NCI-H69 (cell line): Measurements from ENCODE around the gene TRIB2.

Experiments
- DNase-seq: peaks from one replicate; lab custom pipeline; 2025; lab: John Stamatoyannopoulos, UW

TRIB2 gene

DNA sequence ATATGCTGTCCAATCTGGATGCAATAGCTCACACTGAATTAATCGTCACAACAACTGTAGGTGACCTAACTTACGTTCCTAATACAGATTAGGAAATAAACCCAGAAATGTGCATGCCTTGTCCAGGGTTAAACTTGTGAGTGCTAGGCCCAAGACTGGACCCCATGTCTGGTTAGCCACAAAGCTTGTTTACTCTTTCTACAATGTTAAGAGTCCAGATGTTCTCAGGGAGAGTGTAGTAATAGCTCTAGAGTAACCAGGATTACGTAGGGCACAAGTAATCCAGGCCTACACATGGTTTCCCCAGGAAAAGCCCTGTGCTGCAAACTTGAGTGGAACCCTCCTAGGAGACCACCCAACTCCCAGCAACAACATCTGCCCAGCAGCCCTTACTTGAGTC, 26.2 kb downstream of the TRIB2 start:
- no peak for DNase-seq

DNA sequence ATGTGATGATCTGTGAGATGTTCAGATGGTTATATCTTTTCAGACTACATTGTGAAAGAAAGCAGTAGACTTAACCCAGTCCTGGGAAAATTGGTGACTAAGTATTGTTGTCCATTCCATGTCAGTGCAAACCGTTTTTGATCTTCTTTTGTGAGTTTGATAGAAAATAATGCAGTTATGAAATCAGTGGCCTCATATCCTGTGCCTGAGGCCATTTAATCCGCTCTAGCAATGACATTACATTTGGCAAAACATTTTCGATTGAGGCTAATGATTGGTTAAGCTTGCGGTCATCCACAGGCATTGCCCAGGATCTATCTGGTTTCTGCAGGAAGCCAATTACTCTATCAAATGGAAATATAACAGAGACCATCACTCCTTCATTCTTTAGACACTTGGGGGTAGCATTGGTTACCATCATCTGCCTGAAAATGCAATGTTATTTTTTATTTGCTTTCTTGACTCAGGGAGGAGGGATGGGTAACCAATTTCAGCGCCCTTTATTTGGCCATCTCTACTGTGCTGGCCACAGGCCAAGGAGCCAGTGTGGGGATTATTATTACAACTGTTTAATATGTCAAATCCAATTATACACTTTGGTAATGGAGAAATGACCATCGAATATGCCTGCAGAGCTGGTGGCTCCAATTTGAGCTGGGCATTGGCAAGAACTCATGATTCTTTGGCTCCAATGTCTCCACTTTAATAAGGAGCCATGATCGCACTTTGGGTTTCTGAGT, 33.6 kb downstream of the TRIB2 start:
- DNase-seq, result no peak

DNA sequence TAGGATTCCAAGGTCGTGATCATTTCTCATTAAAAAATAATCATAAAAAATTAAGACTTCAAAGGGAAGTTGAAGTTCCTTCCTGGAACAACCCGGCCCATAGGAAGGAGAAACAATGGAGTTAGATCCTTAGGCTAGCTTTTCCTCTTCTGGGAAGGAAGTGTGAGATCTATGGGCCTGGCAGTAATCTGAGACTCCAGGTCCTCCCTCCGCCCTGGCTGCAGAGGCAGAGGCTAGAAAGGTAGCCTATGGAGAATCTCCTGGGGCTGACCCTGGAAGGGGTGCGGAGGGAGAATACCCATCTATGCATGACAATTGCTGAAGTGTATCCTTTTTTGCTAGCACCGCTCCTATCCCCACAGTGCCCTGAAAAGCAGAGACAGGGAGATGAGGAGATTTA, 37.9 kb downstream of the TRIB2 start:
- no peak for DNase-seq

DNA sequence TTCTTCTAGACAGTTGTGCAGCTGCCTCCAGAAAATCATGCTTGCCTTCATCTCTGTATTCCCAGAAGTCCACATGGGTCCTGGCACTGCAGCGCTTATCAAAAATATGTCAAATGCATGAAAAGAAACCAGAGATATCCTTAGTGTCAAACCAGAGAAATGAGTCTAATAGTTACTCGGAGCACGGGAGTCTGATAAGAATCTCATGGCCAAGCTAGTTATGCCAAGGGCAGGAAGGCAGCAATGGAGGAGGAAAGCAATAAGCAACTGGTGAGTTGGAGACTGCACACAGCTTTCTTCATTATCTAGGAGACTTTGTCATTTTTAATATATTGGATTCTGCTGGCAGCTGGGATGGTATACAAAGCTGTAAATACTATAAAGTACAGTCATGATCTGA, 38.6 kb downstream of the TRIB2 start:
- DNase-seq, result no peak

DNA sequence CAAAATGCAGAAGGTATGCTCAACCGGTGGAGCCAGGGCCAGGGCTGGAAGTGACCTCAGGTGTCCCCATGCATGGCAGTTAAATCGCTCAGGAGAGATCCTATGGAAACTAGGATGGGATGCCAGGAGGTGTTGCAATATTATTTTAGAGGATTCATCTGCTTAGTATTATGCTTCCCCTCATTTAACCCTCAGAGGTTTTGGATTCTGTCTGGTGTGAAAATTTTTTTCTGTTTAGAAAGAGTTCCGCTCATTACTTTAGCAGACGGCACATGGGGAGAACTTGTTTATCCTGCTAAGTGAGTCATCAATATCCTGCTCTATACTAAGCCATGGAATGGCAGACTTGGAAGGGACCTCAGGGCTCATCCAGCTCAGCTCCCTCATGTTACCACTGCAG, 42.5 kb downstream of the TRIB2 start:
- no peak for DNase-seq

DNA sequence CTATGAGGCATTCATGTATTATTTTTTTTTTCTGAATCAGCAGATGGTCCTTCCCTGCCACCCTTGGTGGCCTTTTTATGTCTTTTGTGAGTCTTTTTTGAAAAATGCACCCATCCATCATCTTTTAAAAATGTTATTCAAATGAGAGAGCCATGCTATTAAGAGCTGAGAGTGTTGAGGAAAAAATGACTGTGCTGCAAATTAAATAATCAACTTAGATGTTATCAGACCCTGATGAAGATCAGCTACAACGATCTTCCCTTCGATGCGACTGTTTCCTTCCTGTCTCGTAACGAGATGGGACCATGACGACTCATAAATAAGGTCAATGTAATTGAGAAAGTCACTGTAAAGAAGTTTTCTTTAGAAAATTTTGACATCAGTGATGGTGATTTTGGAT, 44.4 kb downstream of the TRIB2 start:
- no peak for DNase-seq

DNA sequence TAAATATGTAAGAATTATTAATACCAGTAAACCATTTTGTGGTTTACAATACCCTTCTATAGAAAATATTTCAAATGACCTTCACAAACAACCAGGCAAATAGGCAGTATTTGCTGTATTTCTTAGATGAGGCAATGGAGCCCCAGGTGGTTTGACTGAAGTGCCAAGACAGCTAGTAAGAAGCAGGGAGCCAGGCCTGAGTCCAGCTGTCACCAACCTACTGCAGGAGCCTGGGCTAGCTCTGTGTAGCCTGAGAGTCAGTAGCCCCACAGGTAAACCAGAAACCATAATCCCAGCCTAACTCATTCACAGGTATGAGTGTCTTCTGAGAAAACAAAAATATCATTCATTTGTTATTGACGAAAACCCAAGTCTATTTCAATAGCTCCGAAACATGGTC, 45.6 kb downstream of the TRIB2 start:
- no peak for DNase-seq

DNA sequence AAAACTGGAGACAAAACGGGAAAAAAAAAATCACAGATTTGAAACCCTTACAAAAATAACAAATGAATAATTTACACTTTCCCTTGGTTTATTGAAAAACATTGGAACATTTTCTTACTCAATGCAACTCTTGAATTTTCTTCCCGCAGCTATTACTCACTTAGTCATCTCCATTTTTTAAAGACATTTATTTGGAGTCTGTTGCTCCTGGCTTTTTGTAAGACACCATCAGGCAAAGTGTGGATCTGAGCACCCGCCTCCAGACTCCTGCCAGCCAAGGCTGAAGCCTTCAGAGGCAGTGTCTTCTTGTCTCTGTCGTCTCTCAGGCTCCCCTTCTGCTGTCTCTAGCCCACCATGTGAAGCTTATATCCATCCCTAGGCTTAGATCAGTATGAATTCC, 46.2 kb downstream of the TRIB2 start:
- DNase-seq, result no peak

DNA sequence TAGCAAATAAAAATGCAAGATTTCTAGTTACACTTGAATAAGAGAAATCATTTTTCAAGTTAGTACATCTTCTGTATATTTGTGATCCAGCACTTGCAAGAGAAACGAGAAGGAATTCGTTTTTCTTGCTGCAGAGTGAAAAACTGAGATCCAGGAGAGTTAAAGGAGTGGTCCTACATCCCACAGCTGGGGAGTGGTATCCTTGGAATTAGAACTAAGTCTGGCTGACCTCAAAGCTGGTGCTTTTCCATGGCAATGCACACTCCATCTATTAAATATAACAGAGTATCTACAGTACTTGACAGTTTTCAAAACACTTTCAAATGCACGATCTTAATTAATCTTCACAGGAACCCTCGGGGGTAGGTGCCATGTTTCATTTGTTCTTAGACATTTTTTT, 46.8 kb downstream of the TRIB2 start:
- DNase-seq, result no peak

DNA sequence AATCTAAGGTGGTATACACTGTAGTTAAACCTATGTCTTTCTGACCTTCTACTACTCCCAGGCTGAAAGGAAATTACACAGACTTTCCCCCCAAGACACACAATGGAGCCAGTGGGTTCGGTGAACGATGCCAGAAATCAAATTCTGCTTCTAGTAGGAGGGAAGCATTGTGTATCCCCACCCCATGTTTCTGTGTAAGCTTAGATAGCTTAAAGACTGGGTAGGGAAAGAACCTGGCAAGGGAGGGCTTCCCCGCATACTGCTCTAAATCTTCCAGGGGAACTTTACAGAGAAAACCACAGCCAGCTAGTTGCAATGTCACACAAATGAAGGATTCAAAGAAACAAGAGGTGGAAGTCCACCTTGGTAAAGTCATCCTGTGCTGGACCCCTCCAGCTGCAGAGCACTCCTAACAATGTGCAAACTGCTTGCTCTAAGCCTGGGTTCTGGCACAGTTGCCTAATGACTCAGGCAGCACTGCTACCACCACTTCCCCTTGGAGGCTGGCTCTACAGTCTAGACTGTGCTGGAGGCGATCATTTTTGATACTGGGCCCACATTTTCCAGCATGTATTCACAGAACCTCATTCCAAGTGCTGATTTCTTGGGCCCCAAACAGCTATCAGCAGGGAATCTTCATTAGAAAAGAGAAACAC, 47.5 kb downstream of the TRIB2 start:
- DNase-seq, result no peak

DNA sequence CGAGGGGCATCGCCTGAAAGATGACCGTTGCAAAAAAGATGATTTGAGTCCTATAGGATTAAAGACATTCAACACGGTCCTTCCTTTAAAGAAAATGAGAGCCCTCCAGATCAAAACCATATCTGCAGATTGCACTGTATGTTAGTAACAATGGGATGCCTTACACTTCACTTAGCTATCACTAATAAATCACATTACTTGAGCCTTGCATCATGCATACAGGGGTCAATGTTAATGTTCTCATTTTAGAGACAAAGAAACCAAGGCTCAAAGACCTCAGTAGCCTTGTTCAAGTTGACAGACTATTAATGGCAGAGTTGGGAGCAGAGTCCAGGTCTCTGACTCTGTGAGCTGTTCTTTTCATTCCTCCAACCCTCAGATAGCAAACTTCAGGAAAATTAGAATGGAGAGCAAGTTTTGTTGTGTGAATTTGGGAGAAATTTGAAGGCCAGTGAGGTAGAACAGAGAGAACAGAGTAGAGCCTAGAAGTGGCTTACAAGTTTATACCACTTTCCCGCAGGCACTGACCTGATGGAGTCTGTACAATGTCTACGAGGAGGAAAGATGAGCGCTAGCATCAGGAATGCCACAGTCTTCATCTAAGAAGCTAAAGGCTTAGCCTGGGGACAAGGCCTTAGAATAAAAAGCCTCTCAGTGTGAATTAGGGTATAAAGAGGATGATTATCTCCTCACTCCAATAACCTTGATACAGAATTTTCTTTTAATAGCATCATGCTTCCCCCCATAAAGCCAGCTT, 48.3 kb downstream of the TRIB2 start:
- DNase-seq, result no peak

DNA sequence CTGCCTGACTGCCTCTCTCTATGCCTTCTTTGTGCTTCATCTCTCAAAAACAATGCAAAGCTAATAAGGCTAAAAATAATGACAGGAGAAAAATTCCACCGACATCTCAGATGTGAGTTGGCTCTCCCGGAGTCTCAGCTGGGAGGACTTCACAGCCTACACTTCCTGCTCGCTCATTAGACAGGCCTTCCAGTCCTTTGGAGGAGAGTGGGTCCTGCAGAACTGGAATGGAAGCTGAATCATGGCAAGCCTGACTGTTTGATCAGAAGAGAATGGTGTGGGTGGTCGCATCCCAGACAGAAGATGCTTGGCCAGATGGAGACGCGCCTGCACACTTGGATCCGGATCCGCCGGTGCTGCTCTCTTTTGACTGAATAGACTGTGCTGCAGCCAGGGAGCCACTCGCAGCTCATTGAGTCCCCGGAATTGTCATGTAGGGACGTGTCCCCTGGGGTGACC, 49.7 kb downstream of the TRIB2 start:
- no peak for DNase-seq

DNA sequence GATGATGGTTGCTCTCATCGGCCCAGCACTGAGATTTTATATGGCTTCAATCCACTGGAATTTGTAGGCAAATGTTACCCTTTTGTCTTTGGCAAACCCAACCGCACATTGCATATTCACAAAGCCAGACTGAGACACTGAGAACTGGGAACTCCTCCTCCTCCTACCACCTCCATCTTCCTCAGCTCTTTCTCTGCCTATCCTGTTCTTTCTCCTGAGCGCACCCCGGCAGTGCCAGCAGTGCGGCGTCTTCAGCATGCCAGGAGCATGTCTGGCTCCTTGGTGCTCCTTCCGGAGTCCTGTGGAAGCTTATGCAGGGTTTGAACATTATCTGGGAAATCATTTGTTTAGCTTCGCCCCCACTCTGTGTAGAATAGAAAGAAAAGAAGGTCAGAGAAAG, 50.8 kb downstream of the TRIB2 start:
- no peak for DNase-seq

DNA sequence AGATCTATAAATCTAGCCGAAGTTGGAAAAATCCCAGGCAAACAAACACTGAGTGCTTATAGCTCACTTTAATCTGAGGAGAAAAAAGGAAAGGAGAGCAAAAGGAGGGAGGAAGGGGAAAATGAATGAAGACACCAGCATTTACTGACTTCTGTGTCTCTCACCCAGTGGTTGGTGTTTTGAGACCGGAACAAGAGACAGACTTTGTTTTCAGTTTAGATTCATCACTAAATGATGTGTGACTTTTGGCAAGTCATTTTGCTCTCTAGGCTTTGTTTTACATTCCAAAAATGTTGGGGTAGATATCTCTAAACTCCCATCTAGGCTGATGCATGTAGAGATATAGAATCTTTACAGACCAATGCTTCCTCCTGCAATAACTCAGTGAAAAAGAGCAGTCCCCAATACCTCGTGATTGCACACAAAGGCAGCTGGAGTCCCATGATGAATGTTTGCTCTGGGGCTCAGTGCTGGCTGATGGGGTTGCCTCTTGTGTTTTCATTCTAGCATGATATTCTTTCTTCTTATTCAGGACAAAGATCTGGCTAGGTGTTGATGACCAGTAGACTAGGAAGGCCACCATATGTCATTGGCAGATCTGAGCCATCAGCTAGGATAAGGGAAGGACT, 51.4 kb downstream of the TRIB2 start:
- DNase-seq, result no peak

DNA sequence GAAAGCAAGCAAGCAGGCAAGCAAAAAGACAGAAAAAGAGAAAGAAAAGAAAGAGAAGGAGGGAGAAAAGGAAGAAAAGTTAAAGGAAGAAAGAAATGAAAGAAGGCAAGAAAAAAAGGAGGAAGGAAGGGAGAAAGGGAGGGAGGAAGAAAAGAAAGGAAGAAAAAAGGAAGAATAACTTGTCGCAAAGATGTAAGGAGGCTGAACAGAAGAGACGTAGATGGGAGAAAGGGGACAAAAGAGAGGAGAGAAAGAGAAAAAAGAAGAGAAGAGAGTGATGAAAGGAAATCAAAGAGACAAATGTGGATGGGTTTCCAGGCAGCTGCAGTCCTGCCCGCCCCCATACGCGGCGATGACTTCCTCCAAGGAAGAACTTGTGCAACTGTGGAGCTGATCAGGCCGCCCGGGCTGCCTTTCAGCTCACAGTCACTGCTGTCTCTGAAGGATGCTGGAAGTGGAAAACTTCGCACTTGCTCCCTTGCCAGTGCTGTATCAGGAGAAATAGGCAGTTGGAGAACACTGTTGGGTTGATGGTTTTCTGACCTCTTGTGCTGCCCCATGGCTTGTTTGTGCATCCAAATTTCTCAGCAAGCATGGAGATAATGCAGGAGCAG, 52.9 kb downstream of the TRIB2 start:
- DNase-seq, result no peak

DNA sequence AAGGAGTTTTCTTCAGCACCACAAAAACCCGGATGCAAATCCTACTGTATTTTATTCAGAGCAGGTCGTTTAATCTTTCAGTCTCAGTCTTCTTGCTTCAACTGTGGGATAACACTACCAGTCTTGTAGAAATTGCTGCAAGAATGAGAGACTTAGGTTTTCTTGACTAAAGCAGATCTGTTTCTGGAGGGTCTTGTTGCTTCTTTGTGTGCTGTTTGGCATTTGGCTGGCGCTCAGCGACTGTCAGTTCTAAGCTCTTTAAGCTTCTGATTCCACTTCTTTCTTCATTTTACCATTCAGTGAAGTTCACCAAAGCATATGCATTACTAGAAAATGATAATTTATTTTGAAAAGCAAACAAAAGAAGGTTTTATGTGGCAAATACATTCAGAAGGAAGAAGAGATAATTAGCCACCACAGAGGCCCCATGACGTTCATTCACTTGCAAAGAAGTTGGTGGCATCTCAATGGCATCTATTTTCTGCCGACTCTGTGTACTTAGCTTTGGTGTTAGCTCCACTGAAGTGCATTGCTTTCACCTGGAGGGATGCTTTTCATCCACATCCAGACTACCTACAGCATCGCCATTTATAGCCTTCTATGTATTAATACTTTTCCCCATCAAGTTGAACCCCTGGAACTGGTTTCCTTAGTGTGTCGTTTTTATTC, 53.7 kb downstream of the TRIB2 start:
- DNase-seq, result no peak

DNA sequence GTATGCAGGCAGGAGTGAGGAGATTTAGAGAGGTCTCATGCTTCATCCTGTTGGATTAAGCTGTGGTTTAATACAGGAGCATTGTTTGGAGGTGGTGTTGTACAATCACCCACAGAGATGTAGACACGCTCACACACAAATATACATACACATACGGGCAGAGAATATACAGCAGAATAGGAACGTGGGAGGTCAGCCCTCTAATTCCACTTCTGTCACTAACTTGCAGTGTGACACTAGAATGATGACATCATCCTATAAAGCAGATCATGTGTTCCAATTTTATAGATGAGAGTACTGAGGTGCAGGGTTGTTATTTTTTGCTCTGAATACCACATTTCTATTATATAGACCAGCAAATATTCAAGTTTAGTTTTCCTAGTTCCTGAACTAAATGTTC, 54.4 kb downstream of the TRIB2 start:
- no peak for DNase-seq

DNA sequence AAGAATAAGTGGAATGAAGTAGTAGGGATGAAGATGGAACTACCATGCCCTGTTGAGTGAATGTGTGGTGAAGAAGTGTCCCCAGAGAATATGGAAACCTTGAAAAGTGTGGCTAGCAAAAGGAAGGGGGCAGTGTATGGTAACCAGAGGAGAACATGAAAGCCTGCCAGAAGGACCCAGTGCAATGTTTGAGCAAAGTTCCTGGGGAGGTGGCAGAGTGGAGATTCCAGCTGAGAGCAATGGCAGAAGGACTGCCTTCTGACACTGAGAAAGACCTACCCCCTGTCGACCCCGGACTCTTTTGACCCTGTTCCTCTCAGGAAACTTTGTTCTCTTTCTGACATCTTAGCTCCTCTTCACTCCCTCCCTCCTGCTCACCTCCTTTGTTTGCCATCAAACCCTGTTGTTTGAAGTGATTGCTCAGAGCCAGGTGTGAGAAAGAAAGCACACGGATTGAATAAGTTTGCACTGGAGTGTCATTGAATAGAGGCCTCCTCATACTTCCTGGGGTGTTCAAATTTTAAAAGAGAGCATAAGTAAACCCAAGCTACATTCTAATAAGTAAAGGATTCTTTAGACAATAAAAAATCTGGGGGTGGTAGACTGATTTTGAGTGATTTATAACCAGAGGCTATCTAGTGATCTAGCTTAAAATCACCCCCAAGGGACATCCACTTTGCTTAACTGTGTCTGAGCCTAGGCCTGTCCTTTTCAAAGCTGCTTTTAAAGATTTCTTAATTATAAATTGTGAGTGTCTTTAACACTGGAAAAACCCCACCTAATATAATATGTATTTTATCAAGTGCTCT, 57.1 kb downstream of the TRIB2 start:
- DNase-seq, result peak; percentile 5

DNA sequence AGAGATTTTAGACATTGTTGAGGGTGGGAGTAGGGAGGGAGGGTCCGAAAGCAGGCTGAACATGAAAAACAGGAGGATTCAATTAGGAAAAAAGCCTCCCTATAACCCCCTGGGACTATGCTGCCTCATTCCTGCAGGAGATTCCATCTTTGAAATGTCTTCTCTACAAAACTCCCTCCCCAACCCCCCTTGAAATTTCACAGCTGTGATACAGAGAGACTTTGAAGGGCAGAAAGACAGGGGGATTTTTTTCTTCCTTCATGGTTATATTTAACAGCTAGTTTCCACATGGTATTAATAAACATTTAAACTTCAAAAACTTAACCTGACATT, 57.6 kb downstream of the TRIB2 start:
- no peak for DNase-seq

DNA sequence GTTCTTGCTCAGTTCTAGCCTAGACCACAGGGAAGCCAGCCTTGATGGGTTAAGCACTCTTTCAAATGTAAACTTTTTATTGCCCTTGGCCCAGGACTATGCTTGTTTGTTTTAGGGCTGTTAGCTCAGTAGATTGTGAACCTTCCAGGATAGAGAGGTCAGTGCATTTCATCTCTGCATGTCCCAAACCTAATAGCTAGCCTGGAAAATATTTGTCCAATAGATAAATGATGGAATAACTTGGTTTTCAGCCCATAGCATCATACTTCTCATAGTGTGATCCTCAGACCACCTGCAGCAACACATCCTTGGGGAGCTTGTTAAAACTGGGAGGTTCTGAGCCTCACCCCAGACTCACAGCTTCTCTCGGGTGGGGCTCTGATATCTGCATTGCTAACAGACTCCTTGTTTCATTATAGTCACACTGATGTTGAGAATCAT, 59.8 kb downstream of the TRIB2 start:
- no peak for DNase-seq

DNA sequence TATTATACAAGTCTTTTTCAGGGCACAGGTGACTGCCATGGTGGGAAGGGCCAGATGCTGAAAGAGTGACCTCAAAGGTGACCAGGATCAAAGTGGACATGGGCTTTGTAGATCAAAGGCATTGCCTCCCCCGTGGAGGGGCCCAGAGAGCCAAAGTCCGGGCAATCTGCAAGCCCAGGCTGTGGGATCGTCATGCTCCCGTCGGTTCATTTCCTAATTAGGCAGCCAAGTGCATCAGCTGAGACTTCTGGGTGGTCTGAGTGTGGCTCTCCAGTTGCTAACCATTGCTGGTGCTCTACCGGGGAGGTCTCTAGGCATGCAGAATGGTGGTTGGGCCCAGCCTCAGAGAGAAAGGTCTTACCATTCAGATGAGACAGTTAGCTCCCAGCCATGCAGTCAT, 61.6 kb downstream of the TRIB2 start:
- no peak for DNase-seq
